ENCODE results near the gene VWA8. TPM values are rescaled to one million over a fixed set of nuclear protein-coding genes. Genes with fewer than 3 reads are reported as not detected.

VWA8 gene
- total and polyA plus RNA-seq, 2 experiments from 2014 or later, result 6.3 to 24.6 TPM

DNA sequence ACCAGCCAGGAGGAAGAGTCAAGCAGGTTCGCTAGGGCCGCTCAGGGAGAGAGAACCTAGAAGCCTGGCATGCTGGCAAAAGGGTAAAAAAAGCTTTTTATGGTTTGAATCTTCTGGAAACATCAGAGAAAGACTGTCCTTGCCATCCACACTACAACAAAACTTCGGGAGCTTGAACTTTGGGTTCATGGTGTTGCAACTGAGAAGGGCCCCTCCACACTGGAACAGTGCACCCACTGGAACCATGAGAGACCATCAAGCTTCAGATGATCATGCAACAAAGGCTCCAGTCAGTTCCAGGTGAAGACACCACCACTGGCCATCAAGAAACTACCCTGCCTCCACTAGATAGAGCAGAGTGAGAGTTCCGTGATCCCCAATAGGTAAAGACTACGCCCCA lies 333.5 kb downstream of the VWA8 start:
- H2AFZ ChIP-seq, result no peak overlapping the region
- H3K27me3 Mint-ChIP-seq (ENCODE audit: insufficient read depth, low read depth, poor library complexity), result no peaks in the 10 kb centered on the region
- DNase-seq (ENCODE audit: low spot score), result no peak
- ATAC-seq, result no peak
- no peaks in the 10 kb centered on the region for H3K27me3 ChIP-seq (ENCODE audit: insufficient read depth)
- H3K4me1 Mint-ChIP-seq, result no peaks in the 10 kb centered on the region
- no peak overlapping the region for H3K4me2 ChIP-seq
- H3F3A ChIP-seq (replicated peaks; ENCODE audit: low read depth), result no peaks in the 10 kb centered on the region
- no peaks in the 10 kb centered on the region for H3K79me2 ChIP-seq (replicated peaks; ENCODE audit: insufficient read depth)
- H3K36me3 ChIP-seq (ENCODE audit: insufficient read depth), result no peaks in the 10 kb centered on the region
- H4K20me1 ChIP-seq (replicated peaks; ENCODE audit: insufficient read depth), result no peaks in the 10 kb centered on the region
- H3K9me2 ChIP-seq (ENCODE audit: insufficient read depth), result no peaks in the 10 kb centered on the region
- no peak overlapping the region for H3K27ac Mint-ChIP-seq
- TF ChIP-seq, protein P1, sequence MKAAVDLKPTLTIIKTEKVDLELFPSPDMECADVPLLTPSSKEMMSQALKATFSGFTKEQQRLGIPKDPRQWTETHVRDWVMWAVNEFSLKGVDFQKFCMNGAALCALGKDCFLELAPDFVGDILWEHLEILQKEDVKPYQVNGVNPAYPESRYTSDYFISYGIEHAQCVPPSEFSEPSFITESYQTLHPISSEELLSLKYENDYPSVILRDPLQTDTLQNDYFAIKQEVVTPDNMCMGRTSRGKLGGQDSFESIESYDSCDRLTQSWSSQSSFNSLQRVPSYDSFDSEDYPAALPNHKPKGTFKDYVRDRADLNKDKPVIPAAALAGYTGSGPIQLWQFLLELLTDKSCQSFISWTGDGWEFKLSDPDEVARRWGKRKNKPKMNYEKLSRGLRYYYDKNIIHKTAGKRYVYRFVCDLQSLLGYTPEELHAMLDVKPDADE (IDR thresholded peaks at IDR 0.05), result no peak
- TF ChIP-seq ZNF331 (CRISPR knock-in tag; IDR thresholded peaks at IDR 0.05; ENCODE audit: low read depth) (no peak), POLR2AphosphoS5 (IDR thresholded peaks at IDR 0.05; ENCODE audit: low read depth) (no peak), JUNB (IDR thresholded peaks at IDR 0.05; ENCODE audit: unreplicated experiment) (no peak), EZH2 (IDR thresholded peaks at IDR 0.05; ENCODE audit: low read depth, unreplicated experiment) (no peak)
- TF ChIP-seq, protein P2, sequence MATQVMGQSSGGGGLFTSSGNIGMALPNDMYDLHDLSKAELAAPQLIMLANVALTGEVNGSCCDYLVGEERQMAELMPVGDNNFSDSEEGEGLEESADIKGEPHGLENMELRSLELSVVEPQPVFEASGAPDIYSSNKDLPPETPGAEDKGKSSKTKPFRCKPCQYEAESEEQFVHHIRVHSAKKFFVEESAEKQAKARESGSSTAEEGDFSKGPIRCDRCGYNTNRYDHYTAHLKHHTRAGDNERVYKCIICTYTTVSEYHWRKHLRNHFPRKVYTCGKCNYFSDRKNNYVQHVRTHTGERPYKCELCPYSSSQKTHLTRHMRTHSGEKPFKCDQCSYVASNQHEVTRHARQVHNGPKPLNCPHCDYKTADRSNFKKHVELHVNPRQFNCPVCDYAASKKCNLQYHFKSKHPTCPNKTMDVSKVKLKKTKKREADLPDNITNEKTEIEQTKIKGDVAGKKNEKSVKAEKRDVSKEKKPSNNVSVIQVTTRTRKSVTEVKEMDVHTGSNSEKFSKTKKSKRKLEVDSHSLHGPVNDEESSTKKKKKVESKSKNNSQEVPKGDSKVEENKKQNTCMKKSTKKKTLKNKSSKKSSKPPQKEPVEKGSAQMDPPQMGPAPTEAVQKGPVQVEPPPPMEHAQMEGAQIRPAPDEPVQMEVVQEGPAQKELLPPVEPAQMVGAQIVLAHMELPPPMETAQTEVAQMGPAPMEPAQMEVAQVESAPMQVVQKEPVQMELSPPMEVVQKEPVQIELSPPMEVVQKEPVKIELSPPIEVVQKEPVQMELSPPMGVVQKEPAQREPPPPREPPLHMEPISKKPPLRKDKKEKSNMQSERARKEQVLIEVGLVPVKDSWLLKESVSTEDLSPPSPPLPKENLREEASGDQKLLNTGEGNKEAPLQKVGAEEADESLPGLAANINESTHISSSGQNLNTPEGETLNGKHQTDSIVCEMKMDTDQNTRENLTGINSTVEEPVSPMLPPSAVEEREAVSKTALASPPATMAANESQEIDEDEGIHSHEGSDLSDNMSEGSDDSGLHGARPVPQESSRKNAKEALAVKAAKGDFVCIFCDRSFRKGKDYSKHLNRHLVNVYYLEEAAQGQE (IDR thresholded peaks at IDR 0.05; ENCODE audit: unreplicated experiment), result no peak
- TF ChIP-seq, protein P3, sequence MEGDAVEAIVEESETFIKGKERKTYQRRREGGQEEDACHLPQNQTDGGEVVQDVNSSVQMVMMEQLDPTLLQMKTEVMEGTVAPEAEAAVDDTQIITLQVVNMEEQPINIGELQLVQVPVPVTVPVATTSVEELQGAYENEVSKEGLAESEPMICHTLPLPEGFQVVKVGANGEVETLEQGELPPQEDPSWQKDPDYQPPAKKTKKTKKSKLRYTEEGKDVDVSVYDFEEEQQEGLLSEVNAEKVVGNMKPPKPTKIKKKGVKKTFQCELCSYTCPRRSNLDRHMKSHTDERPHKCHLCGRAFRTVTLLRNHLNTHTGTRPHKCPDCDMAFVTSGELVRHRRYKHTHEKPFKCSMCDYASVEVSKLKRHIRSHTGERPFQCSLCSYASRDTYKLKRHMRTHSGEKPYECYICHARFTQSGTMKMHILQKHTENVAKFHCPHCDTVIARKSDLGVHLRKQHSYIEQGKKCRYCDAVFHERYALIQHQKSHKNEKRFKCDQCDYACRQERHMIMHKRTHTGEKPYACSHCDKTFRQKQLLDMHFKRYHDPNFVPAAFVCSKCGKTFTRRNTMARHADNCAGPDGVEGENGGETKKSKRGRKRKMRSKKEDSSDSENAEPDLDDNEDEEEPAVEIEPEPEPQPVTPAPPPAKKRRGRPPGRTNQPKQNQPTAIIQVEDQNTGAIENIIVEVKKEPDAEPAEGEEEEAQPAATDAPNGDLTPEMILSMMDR (conservative IDR thresholded peaks at IDR 0.05; ENCODE audit: low read depth in 2 of 2), result no peak
- H3K27ac ChIP-seq (ENCODE audit: low read depth), result no peak overlapping the region
- no peak overlapping the region for H3K4me3 Mint-ChIP-seq
- H3K4me3 ChIP-seq, result no peak overlapping the region
- no peaks in the 10 kb centered on the region for H3K36me3 Mint-ChIP-seq (ENCODE audit: low read depth)
- no peaks in the 10 kb centered on the region for H3K4me1 ChIP-seq (ENCODE audit: insufficient read depth)
- H3K9me3 Mint-ChIP-seq, result no peaks in the 10 kb centered on the region; the same call in 2 of the 3 replicates

DNA sequence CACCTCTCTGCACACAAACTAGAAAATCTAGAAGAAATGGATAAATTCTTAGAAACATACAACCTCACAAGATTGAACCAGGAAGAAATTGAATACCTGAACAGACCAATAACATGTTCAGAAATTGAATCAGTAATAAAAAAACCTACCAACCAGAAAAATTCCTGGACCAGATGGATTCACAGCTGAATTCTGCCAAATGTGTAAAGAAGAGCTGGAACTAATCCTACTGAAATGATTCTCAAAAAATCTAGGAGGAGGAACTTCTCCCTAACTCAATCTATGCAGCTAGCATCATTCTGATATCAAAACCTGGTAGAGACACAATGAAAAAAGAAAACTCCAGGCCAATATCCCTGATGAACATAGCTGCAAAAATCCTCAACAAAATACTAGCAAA lies 336.9 kb downstream of the VWA8 start:
- Histone ChIP-seq H3F3A (replicated peaks; ENCODE audit: low read depth) (no peaks in the 10 kb centered on the region), H3K27ac (ENCODE audit: low read depth) (no peak overlapping the region), H3K79me2 (replicated peaks; ENCODE audit: insufficient read depth) (no peaks in the 10 kb centered on the region), H3K27me3 (ENCODE audit: insufficient read depth) (no peaks in the 10 kb centered on the region), H3K36me3 (ENCODE audit: insufficient read depth) (no peaks in the 10 kb centered on the region), H3K4me3 (no peak overlapping the region), H3K4me1 (ENCODE audit: insufficient read depth) (no peaks in the 10 kb centered on the region), H4K20me1 (replicated peaks; ENCODE audit: insufficient read depth) (no peaks in the 10 kb centered on the region), H3K9me2 (ENCODE audit: insufficient read depth) (no peaks in the 10 kb centered on the region), H2AFZ (no peak overlapping the region), H3K4me2 (no peak overlapping the region)
- ATAC-seq (no peak), DNase-seq (ENCODE audit: low spot score) (no peak)
- H3K27ac Mint-ChIP-seq, result no peak overlapping the region
- H3K4me3 Mint-ChIP-seq, result no peak overlapping the region
- H3K27me3 Mint-ChIP-seq (ENCODE audit: insufficient read depth, low read depth, poor library complexity), result no peaks in the 10 kb centered on the region
- H3K36me3 Mint-ChIP-seq (ENCODE audit: low read depth), result peaks cover 5% of the 10 kb centered on the region; the same call in 1 of the 3 replicates
- no peaks in the 10 kb centered on the region for H3K4me1 Mint-ChIP-seq
- peaks cover 5% of the 10 kb centered on the region; the same call in 2 of the 3 replicates for H3K9me3 Mint-ChIP-seq
- no peak for TF ChIP-seq POLR2AphosphoS5 (IDR thresholded peaks at IDR 0.05; ENCODE audit: low read depth)
- TF ChIP-seq, protein P1 (IDR thresholded peaks at IDR 0.05), result no peak

Measured in GM23338 (cell line).